Lower leg skin (tissue), 4 donors: ENCODE results near the gene JUND. TPM values are rescaled to one million over a fixed set of nuclear protein-coding genes. Genes with fewer than 3 reads are reported as not detected.

Source experiments
- DNase-seq, 2 donors: peaks; one replicate each; pipeline ENCODE4 v3.0.0-alpha.2; 2019; ENCODE audit warnings: low spot score in 2 of 2
- H3K4me3 ChIP-seq: fragments of 200-600 bp; sonication (generic); 2 replicates; pipeline ENCODE4 v1.5.1; 2017; ENCODE audit warnings: mild to moderate bottlenecking, low read depth; ENCODE audit not compliant: poor library complexity, severe bottlenecking
- POLR2A ChIP-seq, 2 donors: fragments of 450-650 bp; IDR thresholded peaks; one replicate each; pipeline ENCODE4 v1.6.1; 2016 to 2017; ENCODE audit warnings: antibody characterized with exemption in 2 of 2, mild to moderate bottlenecking in 1 of 2, moderate library complexity in 1 of 2
- WGBS, 2 donors: methylation state at CpG; one replicate each; pipeline ENCODE4 v1.1.5; 2018; 5-methylcytosine and 5-hydroxymethylcytosine counted together
- intact Hi-C: fragments of 100-400 bp; cut with DNase I; formaldehyde crosslinking; loops from one replicate; pipeline ENCODE4 v1.15.0; 2023; ENCODE audit warnings: low total_unique reads
- total RNA-seq, 4 donors: library from RNA; depleted of rRNA; stranded (reverse); fragments of >200 nt; gene quantifications; one replicate each; pipeline ENCODE4 v1.1.0, GENCODE V29; 2016
- TF ChIP-seq, protein P1 (sequence below), 3 donors: fragments of 450-650 bp; IDR thresholded peaks; one replicate each; pipeline ENCODE4 v1.5.1; 2016; ENCODE audit warnings: antibody characterized with exemption in 3 of 3, mild to moderate bottlenecking in 3 of 3, moderate library complexity in 2 of 3

JUND gene
- total RNA-seq, 4 donors from 2014 or later: 337 to 886 (median 413) TPM

DNA sequence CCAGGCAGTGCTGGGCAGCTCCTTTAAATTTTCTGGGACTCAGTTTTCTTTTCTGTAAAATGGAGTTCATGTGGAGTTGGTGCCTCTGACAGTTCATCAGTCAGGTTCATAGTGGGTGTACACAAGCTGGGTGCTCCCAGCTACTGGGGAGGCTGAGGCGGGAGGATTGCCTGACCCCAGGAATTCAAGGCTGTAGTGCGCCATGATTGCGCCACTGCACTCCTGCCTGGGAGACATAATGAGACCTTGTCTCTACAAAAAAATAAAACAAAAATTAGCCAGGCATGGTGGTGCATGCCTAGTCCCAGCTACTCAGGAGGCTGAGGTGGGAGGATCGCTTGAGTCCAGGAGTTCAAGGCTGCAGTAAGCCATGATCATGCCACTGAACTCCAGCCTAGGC is 28.3 kb downstream of the JUND start:
- DNase-seq: no peak
- intact Hi-C loops: loop anchor here (5.0 kb wide), 1 partner anchor 41 kb away; no protein-coding TSS in a partner anchor
- H3K4me3 ChIP-seq: no peak overlapping the region
- 81 to 93% methylated on average over 4 of the region's 4 CpGs for WGBS, 2 donors
- no peak for TF ChIP-seq POLR2A (IDR thresholded peaks at IDR 0.05)
- TF ChIP-seq, protein P1, sequence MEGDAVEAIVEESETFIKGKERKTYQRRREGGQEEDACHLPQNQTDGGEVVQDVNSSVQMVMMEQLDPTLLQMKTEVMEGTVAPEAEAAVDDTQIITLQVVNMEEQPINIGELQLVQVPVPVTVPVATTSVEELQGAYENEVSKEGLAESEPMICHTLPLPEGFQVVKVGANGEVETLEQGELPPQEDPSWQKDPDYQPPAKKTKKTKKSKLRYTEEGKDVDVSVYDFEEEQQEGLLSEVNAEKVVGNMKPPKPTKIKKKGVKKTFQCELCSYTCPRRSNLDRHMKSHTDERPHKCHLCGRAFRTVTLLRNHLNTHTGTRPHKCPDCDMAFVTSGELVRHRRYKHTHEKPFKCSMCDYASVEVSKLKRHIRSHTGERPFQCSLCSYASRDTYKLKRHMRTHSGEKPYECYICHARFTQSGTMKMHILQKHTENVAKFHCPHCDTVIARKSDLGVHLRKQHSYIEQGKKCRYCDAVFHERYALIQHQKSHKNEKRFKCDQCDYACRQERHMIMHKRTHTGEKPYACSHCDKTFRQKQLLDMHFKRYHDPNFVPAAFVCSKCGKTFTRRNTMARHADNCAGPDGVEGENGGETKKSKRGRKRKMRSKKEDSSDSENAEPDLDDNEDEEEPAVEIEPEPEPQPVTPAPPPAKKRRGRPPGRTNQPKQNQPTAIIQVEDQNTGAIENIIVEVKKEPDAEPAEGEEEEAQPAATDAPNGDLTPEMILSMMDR (IDR thresholded peaks at IDR 0.05): no peak

DNA sequence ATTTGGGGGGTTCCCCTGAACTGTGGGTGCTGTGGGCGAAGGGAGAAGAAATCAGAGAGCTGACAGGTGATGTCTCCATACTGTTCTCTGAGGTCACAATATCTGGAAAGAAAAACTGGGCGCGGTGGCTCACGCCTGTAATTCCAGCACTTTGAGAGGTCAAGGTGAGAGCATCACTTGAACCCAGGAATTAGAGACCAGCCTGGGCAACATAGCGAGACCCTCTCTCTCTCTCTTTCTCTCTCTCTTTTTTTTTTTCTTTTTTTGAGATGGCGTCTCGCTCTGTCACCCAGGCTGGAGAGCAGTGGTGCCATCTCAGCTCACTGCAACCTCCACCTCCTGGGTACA is 29.1 kb downstream of the JUND start:
- TF ChIP-seq, protein P1 (IDR thresholded peaks at IDR 0.05): no peak
- no peak for TF ChIP-seq POLR2A (IDR thresholded peaks at IDR 0.05)
- intact Hi-C loops: loop anchor here (5.0 kb wide), 1 partner anchor 40 kb away; no protein-coding TSS in a partner anchor
- no peak overlapping the region for H3K4me3 ChIP-seq
- WGBS, 2 donors: 52 to 71% methylated on average over 7 of the region's 7 CpGs
- DNase-seq: no peak

- no peak for TF ChIP-seq POLR2A (IDR thresholded peaks at IDR 0.05)
- TF ChIP-seq, protein P1 (IDR thresholded peaks at IDR 0.05): peak in 1 of 3 donors; percentile 83
- DNase-seq: peak; percentile 66 to 95
- intact Hi-C loops: loop anchor here (5.0 kb wide), 1 partner anchor 39 kb away; no protein-coding TSS in a partner anchor
- WGBS, 2 donors: 20 to 22% methylated on average over 23 of the region's 23 CpGs
- H3K4me3 ChIP-seq: no peak overlapping the region
Measured at GRCh38 chr19:18251587-18252369, 29.6 kb downstream of the JUND start.

DNA sequence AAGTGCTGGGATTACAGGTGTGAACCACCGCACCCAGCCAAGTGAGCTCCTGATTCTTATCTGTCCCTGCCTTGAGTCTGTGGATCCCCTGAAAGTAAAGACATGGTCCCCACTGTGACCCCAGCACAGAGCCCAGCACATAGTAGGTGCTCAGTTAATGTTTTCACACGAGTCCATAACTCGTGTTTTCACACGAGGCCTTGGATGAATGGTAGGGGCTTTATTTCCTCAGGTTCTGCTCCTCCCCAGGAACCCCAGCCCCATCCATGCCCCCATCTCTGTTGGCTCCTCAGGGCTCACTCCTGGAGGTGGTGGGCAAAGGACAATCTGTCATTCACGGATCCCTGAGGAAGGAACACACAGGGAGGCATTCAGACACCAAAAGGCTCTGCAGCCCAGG is 31.6 kb downstream of the JUND start:
- no peak for TF ChIP-seq POLR2A (IDR thresholded peaks at IDR 0.05)
- TF ChIP-seq, protein P1 (IDR thresholded peaks at IDR 0.05): no peak
- 91 to 97% methylated on average over 5 of the region's 5 CpGs for WGBS, 2 donors
- no peak overlapping the region for H3K4me3 ChIP-seq
- intact Hi-C loops: loop anchor here (2.0 to 5.0 kb wide), 2 partner anchors 38 to 81 kb away; no protein-coding TSS in a partner anchor
- no peak for DNase-seq

- H3K4me3 ChIP-seq: no peak overlapping the region
- intact Hi-C loops: no loop called here
- TF ChIP-seq, protein P1 (IDR thresholded peaks at IDR 0.05): no peak
- TF ChIP-seq POLR2A (IDR thresholded peaks at IDR 0.05): no peak
- 71 to 80% methylated on average over 7 of the region's 7 CpGs for WGBS, 2 donors
- DNase-seq: no peak
Measured at GRCh38 chr19:18245297-18245696, 36.1 kb downstream of the JUND start.
